Smooth muscle cell (in vitro differentiated cells): ENCODE measurements around the gene MYL4. TPM values are rescaled to one million over a fixed set of nuclear protein-coding genes. Genes with fewer than 3 reads are reported as not detected.

Source experiments
- DNase-seq: peaks from one replicate; lab custom pipeline; 2025; ENCODE audit not compliant: unreplicated experiment; lab: John Stamatoyannopoulos, UW
- H2AFZ ChIP-seq: fragments of 200-600 bp; sonication (generic); 2 replicates; pipeline ENCODE4 v1.6.0; 2016; ENCODE audit warnings: antibody characterized with exemption, low read depth, mild to moderate bottlenecking
- H3F3A ChIP-seq: fragments of 200-600 bp; sonication (generic); 2 replicates; pipeline ENCODE4 v1.6.0; 2017; ENCODE audit warnings: antibody characterized with exemption, low read depth
- H3K27ac ChIP-seq: fragments of 200-600 bp; sonication (generic); 2 replicates; pipeline ENCODE4 v1.5.1; 2016; ENCODE audit warnings: low read depth, mild to moderate bottlenecking
- H3K27me3 ChIP-seq: fragments of 200-600 bp; sonication (generic); 2 replicates; pipeline ENCODE4 v1.6.1; 2016; ENCODE audit warnings: low read depth, mild to moderate bottlenecking
- H3K36me3 ChIP-seq: fragments of 200-600 bp; sonication (generic); 2 replicates; pipeline ENCODE4 v1.5.1; 2016; ENCODE audit warnings: low read depth
- H3K4me1 ChIP-seq: fragments of 200-600 bp; sonication (generic); 2 replicates; pipeline ENCODE4 v1.5.1; 2016; ENCODE audit warnings: low read depth
- H3K4me2 ChIP-seq: fragments of 200-600 bp; sonication (generic); 2 replicates; pipeline ENCODE4 v1.6.0; 2016; ENCODE audit warnings: mild to moderate bottlenecking
- H3K4me3 ChIP-seq: fragments of 200-600 bp; sonication (generic); 2 replicates; pipeline ENCODE4 v1.5.1; 2016; ENCODE audit warnings: mild to moderate bottlenecking
- H3K79me2 ChIP-seq: fragments of 200-600 bp; sonication (generic); 2 replicates; pipeline ENCODE4 v1.6.0; 2016; ENCODE audit warnings: low read depth, mild to moderate bottlenecking
- H3K9ac ChIP-seq: fragments of 200-600 bp; sonication (generic); 2 replicates; pipeline ENCODE4 v1.6.0; 2016; ENCODE audit warnings: low read depth
- H3K9me3 ChIP-seq: fragments of 200-600 bp; sonication (generic); replicated peaks from 2 replicates; pipeline ENCODE4 v1.5.1; 2016; ENCODE audit warnings: low read depth
- H4K20me1 ChIP-seq: fragments of 200-600 bp; sonication (generic); 2 replicates; pipeline ENCODE4 v1.6.0; 2016; ENCODE audit warnings: low read depth
- CTCF ChIP-seq: fragments of 200-600 bp; sonication (generic); IDR thresholded peaks from 2 replicates; pipeline ENCODE4 v1.5.1; 2017; ENCODE audit warnings: borderline replicate concordance, mild to moderate bottlenecking, antibody characterized with exemption; ENCODE audit not compliant: insufficient read depth, poor library complexity, severe bottlenecking
- WGBS: methylation state at CpG from one replicate; pipeline ENCODE4 v1.1.7; 2016; ENCODE audit warnings: low lambda C conversion rate; 5-methylcytosine and 5-hydroxymethylcytosine counted together
- polyA plus RNA-seq: library from polyadenylated mRNA; unstranded; fragments of >200 nt; fragmentation: Nextera tagmentation; extraction: Ambion mirVana; gene quantifications from 2 replicates; pipeline ENCODE4 v1.2.1, GENCODE V29; 2016
- total RNA-seq: library from RNA; depleted of rRNA; stranded (reverse); fragments of >200 nt; gene quantifications from 2 replicates; pipeline ENCODE4 v1.2.3, GENCODE V29; 2014

MYL4 gene
- total and polyA plus RNA-seq, 2 experiments from 2014 or later: 6.5 to 8.3 TPM

GRCh38 chr17:47197821-47198220 lies 11.3 kb upstream of the MYL4 start:
- no peak for DNase-seq
- no peaks in the 10 kb centered on the region for H3K27me3 ChIP-seq
- no peak overlapping the region for H3K4me3 ChIP-seq
- TF ChIP-seq CTCF: no peak
- H3F3A ChIP-seq: no peaks in the 10 kb centered on the region
- H4K20me1 ChIP-seq: no peaks in the 10 kb centered on the region
- H3K27ac ChIP-seq: peak overlapping the region; percentile 60
- no peak overlapping the region for H2AFZ ChIP-seq
- peak overlapping the region; percentile 16 for H3K4me2 ChIP-seq
- peaks cover 8% of the 10 kb centered on the region for H3K4me1 ChIP-seq
- H3K36me3 ChIP-seq: no peaks in the 10 kb centered on the region
- no peaks in the 10 kb centered on the region for H3K9me3 ChIP-seq
- no peak overlapping the region for H3K9ac ChIP-seq
- no peaks in the 10 kb centered on the region for H3K79me2 ChIP-seq

GRCh38 chr17:47199627-47200324 lies 9.4 kb upstream of the MYL4 start:
- no peak for TF ChIP-seq CTCF

GRCh38 chr17:47200325-47200664 lies 8.9 kb upstream of the MYL4 start:
- DNase-seq: no peak
- WGBS: 86% methylated on average over 4 of the region's 4 CpGs
- no peak overlapping the region for H3K4me3 ChIP-seq
- no peak overlapping the region for H3K9ac ChIP-seq
- H3K27me3 ChIP-seq: no peaks in the 10 kb centered on the region
- peaks cover 15% of the 10 kb centered on the region for H3K4me1 ChIP-seq
- no peaks in the 10 kb centered on the region for H3K9me3 ChIP-seq
- TF ChIP-seq CTCF: no peak
- H3F3A ChIP-seq: peaks cover 9% of the 10 kb centered on the region
- no peak overlapping the region for H2AFZ ChIP-seq
- no peaks in the 10 kb centered on the region for H3K79me2 ChIP-seq
- no peak overlapping the region for H3K27ac ChIP-seq
- no peak overlapping the region for H3K4me2 ChIP-seq
- H3K36me3 ChIP-seq: no peaks in the 10 kb centered on the region
- H4K20me1 ChIP-seq: no peaks in the 10 kb centered on the region

More at GRCh38 chr17:47199627-47200324, 9.4 kb upstream of the MYL4 start:
- no peaks in the 10 kb centered on the region for H3K27me3 ChIP-seq
- no peaks in the 10 kb centered on the region for H3K36me3 ChIP-seq
- H3K9ac ChIP-seq: no peak overlapping the region
- H2AFZ ChIP-seq: no peak overlapping the region
- H3K4me3 ChIP-seq: no peak overlapping the region
- no peak overlapping the region for H3K4me2 ChIP-seq
- no peaks in the 10 kb centered on the region for H3K79me2 ChIP-seq
- H3K4me1 ChIP-seq: peaks cover 10% of the 10 kb centered on the region
- peaks cover 6% of the 10 kb centered on the region for H3F3A ChIP-seq
- H3K27ac ChIP-seq: no peak overlapping the region
- H3K9me3 ChIP-seq: no peaks in the 10 kb centered on the region
- WGBS: 97% methylated on average over 8 of the region's 8 CpGs
- no peaks in the 10 kb centered on the region for H4K20me1 ChIP-seq
- no peak for DNase-seq

- Histone ChIP-seq H3K9me3 (no peaks in the 10 kb centered on the region), H4K20me1 (no peaks in the 10 kb centered on the region), H3K4me3 (no peak overlapping the region), H3K27ac (no peak overlapping the region), H3K9ac (no peak overlapping the region), H2AFZ (no peak overlapping the region), H3K27me3 (no peaks in the 10 kb centered on the region), H3K4me1 (peaks cover 21% of the 10 kb centered on the region), H3F3A (peaks cover 14% of the 10 kb centered on the region), H3K36me3 (no peaks in the 10 kb centered on the region), H3K4me2 (no peak overlapping the region), H3K79me2 (no peaks in the 10 kb centered on the region)
- DNase-seq: no peak
- TF ChIP-seq CTCF: no peak
- WGBS: 98% methylated on average over 4 of the region's 4 CpGs
Measured at GRCh38 chr17:47201166-47201565, 8.0 kb upstream of the MYL4 start.
